ENCODE measurements around the gene TTYH2. TPM values are rescaled to one million over a fixed set of nuclear protein-coding genes. Genes with fewer than 3 reads are reported as not detected.

TTYH2 gene
- total RNA-seq, 1 donor from 2014 or later: 30.3 TPM

- no peak for TF ChIP-seq CTCF (IDR thresholded peaks at IDR 0.05)
- Histone ChIP-seq H3K9me3 (no peaks in the 10 kb centered on the region), H3K27ac (no peak overlapping the region), H3K27me3 (peaks cover 4% of the 10 kb centered on the region), H3K4me3 (no peak overlapping the region), H3K36me3 (peaks cover 11 to 22% of the 10 kb centered on the region in 2 donors), H3K4me1 (peaks cover 9 to 15% of the 10 kb centered on the region in 2 donors)
- intact Hi-C loops (cut with DNase I): loop anchor here (5.0 to 10.0 kb wide), 3 partner anchors 427 to 573 kb away; partner anchors contain the start of genes NAT9 and SDK2
- no peak for DNase-seq (ENCODE audit: low spot score in 2 of 2)
Observed at GRCh38 chr17:74201948-74202347, 11.4 kb upstream of the TTYH2 start.

- Histone ChIP-seq H3K27me3 (peaks cover 4% of the 10 kb centered on the region), H3K36me3 (peaks cover 13 to 31% of the 10 kb centered on the region in 2 donors), H3K9me3 (no peaks in the 10 kb centered on the region), H3K4me1 (peaks cover 9 to 15% of the 10 kb centered on the region in 2 donors), H3K27ac (no peak overlapping the region), H3K4me3 (peak overlapping the region; percentile 68 to 93)
- DNase-seq (ENCODE audit: low spot score in 2 of 2): no peak
- intact Hi-C loops (cut with DNase I): loop anchor here (1.0 to 10.0 kb wide), 4 partner anchors 9 to 572 kb away; partner anchors contain the start of genes NAT9 and SDK2
- no peak for TF ChIP-seq CTCF (IDR thresholded peaks at IDR 0.05)
Observed at GRCh38 chr17:74202938-74203337, 10.4 kb upstream of the TTYH2 start.

- Histone ChIP-seq H3K27ac (peak within 1 kb of the TSS; percentile 76), H3K9me3 (no peaks in the 10 kb centered on the region), H3K4me3 (peak within 1 kb of the TSS; percentile 68 to 93), H3K4me1 (peaks cover 9 to 15% of the 10 kb centered on the region in 2 donors), H3K27me3 (peaks cover 4% of the 10 kb centered on the region), H3K36me3 (peaks cover 20 to 38% of the 10 kb centered on the region in 2 donors)
- peak; percentile 74 to 97 for DNase-seq (ENCODE audit: low spot score in 2 of 2)
- intact Hi-C loops (cut with DNase I): loop anchor here (1.0 to 10.0 kb wide), 4 partner anchors 9 to 571 kb away; partner anchors contain the start of genes NAT9 and SDK2
- peak; percentile 88 to 96 (median 93) for TF ChIP-seq CTCF (IDR thresholded peaks at IDR 0.05)
Observed at GRCh38 chr17:74203439-74204240, 9.7 kb upstream of the TTYH2 start, which contains the start of gene RPL38. Gene RPL38, plus strand, starts transcription at chr17:74203678. Its CDS starts 278 bp downstream, at chr17:74203956.

- no peak for TF ChIP-seq CTCF (IDR thresholded peaks at IDR 0.05)
- Histone ChIP-seq H3K27me3 (peaks cover 4% of the 10 kb centered on the region), H3K36me3 (peaks cover 28 to 47% of the 10 kb centered on the region in 2 donors), H3K9me3 (no peaks in the 10 kb centered on the region), H3K4me1 (peaks cover 9 to 15% of the 10 kb centered on the region in 2 donors), H3K4me3 (peak overlapping the region; percentile 68 to 93), H3K27ac (peak overlapping the region; percentile 76)
- DNase-seq (ENCODE audit: low spot score in 2 of 2): no peak
- intact Hi-C loops (cut with DNase I): loop anchor here (5.0 to 10.0 kb wide), 3 partner anchors 430 to 570 kb away; partner anchors contain the start of genes NAT9 and SDK2
Observed at GRCh38 chr17:74204474-74204873, 8.9 kb upstream of the TTYH2 start.

GRCh38 chr17:74205274-74205673 lies 8.1 kb upstream of the TTYH2 start:
- Histone ChIP-seq H3K4me1 (peaks cover 9 to 15% of the 10 kb centered on the region in 2 donors), H3K27me3 (no peaks in the 10 kb centered on the region), H3K36me3 (peaks cover 35 to 55% of the 10 kb centered on the region in 2 donors), H3K27ac (no peak overlapping the region), H3K9me3 (no peaks in the 10 kb centered on the region), H3K4me3 (no peak overlapping the region)
- no peak for DNase-seq (ENCODE audit: low spot score in 2 of 2)
- TF ChIP-seq CTCF (IDR thresholded peaks at IDR 0.05): no peak
- intact Hi-C loops (cut with DNase I): loop anchor here (10.0 kb wide), 2 partner anchors 430 to 570 kb away; partner anchors contain the start of gene NAT9

Data from ascending aorta (tissue), 2 donors.